ENCODE measurements around the gene ETV6.

The ETV6 gene

GRCh38 chr12:11688831-11689230 is 39.4 kb downstream of the ETV6 start:
- H3K4me3 ChIP-seq (replicated peaks; ENCODE audit: low read depth, low read length): no peak overlapping the region
- peak; percentile 55 for DNase-seq (ENCODE audit: low read depth)
- no peak for TF ChIP-seq CTCF (IDR thresholded peaks at IDR 0.05; ENCODE audit: low read length, missing control alignments)

- no peak for DNase-seq (ENCODE audit: low read depth)
- no peak for TF ChIP-seq CTCF (IDR thresholded peaks at IDR 0.05; ENCODE audit: low read length, missing control alignments)
Measured at GRCh38 chr12:11689591-11690186, 40.2 kb downstream of the ETV6 start.

GRCh38 chr12:11693067-11693466 is 43.6 kb downstream of the ETV6 start:
- no peak overlapping the region for H3K4me3 ChIP-seq (replicated peaks; ENCODE audit: low read depth, low read length)
- no peak for DNase-seq (ENCODE audit: low read depth)
- TF ChIP-seq CTCF (IDR thresholded peaks at IDR 0.05; ENCODE audit: low read length, missing control alignments): no peak

More at GRCh38 chr12:11689591-11690186, 40.2 kb downstream of the ETV6 start:
- no peak overlapping the region for H3K4me3 ChIP-seq (replicated peaks; ENCODE audit: low read depth, low read length)

- H3K4me3 ChIP-seq (replicated peaks; ENCODE audit: low read depth, low read length): no peak overlapping the region
- no peak for DNase-seq (ENCODE audit: low read depth)
- TF ChIP-seq CTCF (IDR thresholded peaks at IDR 0.05; ENCODE audit: low read length, missing control alignments): no peak
Measured at GRCh38 chr12:11693601-11694000, 44.1 kb downstream of the ETV6 start.

GRCh38 chr12:11694528-11694927 is 45.1 kb downstream of the ETV6 start:
- no peak for DNase-seq (ENCODE audit: low read depth)
- no peak for TF ChIP-seq CTCF (IDR thresholded peaks at IDR 0.05; ENCODE audit: low read length, missing control alignments)
- H3K4me3 ChIP-seq (replicated peaks; ENCODE audit: low read depth, low read length): no peak overlapping the region

- DNase-seq (ENCODE audit: low read depth): peak; percentile 38
- H3K4me3 ChIP-seq (replicated peaks; ENCODE audit: low read depth, low read length): no peak overlapping the region
- no peak for TF ChIP-seq CTCF (IDR thresholded peaks at IDR 0.05; ENCODE audit: low read length, missing control alignments)
Measured at GRCh38 chr12:11695321-11695720, 45.8 kb downstream of the ETV6 start.

GRCh38 chr12:11696084-11696483 is 46.6 kb downstream of the ETV6 start:
- DNase-seq (ENCODE audit: low read depth): no peak
- no peak for TF ChIP-seq CTCF (IDR thresholded peaks at IDR 0.05; ENCODE audit: low read length, missing control alignments)
- no peak overlapping the region for H3K4me3 ChIP-seq (replicated peaks; ENCODE audit: low read depth, low read length)
